Neural progenitor cell (in vitro differentiated cells): ENCODE data around the gene TNFRSF19.

Experiments used
- EZH2phosphoT487 ChIP-seq: fragments of 200-600 bp; sonication (generic); IDR thresholded peaks from 2 replicates; pipeline ENCODE4 v1.6.1; 2017; ENCODE audit warnings: antibody characterized with exemption
- TF ChIP-seq, protein P1 (sequence below): fragments of 200-600 bp; sonication (generic); IDR thresholded peaks from 2 replicates; pipeline ENCODE4 v1.5.1; 2017; ENCODE audit warnings: antibody characterized with exemption, mild to moderate bottlenecking

DNA sequence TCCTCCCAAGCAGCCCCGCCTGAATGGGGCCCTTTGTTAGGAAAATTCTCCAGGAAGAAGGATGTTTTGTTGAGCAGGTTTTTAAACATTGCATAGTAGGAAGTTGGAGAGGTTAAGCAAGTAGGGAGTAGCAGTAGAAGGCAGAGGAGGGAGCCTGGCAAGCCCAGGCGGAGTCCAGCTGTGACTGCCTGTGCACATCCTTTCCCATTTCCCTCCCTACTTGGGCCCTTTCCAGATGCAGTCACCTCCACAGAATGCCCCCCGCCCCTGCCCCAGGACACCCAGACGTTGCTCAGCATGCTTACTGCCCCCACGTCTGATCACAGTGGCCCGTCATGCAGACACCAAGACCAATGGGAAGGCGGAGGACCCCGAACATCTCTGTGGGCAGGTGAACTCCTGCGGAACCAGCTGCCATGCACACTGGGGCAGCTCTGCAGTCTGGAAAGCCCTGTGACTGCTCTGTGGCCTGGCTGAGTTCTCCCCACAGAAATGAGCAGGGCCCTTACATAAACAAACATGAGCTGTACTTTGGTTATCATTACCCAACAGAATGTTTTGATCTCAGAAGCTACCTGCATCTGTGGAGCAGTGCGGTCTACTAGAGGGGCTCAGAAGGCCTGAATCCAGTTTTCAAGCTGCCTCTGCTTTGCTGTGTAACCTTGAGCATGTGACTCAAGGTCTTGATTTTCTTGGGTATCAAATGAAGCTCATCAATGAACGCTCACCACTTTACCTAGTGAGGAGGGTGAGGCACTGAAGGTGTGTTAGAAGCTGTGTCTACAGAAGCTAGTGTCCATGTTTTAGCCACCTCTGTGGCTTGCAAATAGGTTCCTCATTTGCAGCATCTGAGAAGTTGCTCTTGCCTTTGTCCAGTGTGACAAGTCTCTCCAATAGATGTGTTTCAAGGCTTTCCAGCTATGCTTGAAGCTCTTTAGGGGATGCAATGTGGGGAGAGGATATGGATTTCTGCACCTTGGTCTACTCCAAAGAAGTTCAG, 84.2 kb downstream of the TNFRSF19 start:
- TF ChIP-seq EZH2phosphoT487: no peak
- TF ChIP-seq, protein P1, sequence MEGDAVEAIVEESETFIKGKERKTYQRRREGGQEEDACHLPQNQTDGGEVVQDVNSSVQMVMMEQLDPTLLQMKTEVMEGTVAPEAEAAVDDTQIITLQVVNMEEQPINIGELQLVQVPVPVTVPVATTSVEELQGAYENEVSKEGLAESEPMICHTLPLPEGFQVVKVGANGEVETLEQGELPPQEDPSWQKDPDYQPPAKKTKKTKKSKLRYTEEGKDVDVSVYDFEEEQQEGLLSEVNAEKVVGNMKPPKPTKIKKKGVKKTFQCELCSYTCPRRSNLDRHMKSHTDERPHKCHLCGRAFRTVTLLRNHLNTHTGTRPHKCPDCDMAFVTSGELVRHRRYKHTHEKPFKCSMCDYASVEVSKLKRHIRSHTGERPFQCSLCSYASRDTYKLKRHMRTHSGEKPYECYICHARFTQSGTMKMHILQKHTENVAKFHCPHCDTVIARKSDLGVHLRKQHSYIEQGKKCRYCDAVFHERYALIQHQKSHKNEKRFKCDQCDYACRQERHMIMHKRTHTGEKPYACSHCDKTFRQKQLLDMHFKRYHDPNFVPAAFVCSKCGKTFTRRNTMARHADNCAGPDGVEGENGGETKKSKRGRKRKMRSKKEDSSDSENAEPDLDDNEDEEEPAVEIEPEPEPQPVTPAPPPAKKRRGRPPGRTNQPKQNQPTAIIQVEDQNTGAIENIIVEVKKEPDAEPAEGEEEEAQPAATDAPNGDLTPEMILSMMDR: no peak
